K562 (cell line): Measurements from ENCODE around the gene ZBTB24. TPM values are rescaled to one million over a fixed set of nuclear protein-coding genes. Genes with fewer than 3 reads are reported as not detected.
A peak's percentile ranks its signal among the peaks of the same experiment; 100 is the strongest.

Experiments
- ATAC-seq: fragments of 200-7000 bp; cut with Tn5 transposase; 3 replicates; pipeline ENCODE4 v1.9.1; 2020; ENCODE audit warnings: moderate library complexity
- Bru-seq: library from RNA; stranded (reverse); fragments of 400-500 nt; gene quantifications from one replicate; lab custom pipeline; 2021; lab: Mats Ljungman, UMichigan
- BruChase-seq, 2 experiments: library from RNA; stranded (reverse); fragments of 400-500 nt; gene quantifications; one replicate each; lab custom pipeline; 2021; lab: Mats Ljungman, UMichigan
- BruUV-seq: library from RNA; stranded (reverse); fragments of 400-500 nt; replicated peaks from 2 replicates; lab custom pipeline; 2021; lab: Mats Ljungman, UMichigan
- CTCF ChIA-PET: fragments of 300-600 bp; formaldehyde crosslinking; extraction: SDS; loops from one replicate; lab custom pipeline; 2021; ENCODE audit warnings: low intra/inter-chr PET ratio; lab: Yijun Ruan, JAX
- POLR2A ChIA-PET: fragments of 300-600, 350-650 bp; sonication (Branson Sonifier 250); formaldehyde crosslinking; extraction: SDS; loops from one replicate; lab custom pipeline; 2021; ENCODE audit warnings: antibody characterized with exemption, inconsistent platforms; lab: Yijun Ruan, JAX
- DNase-seq, 4 experiments: peaks; one replicate each; pipeline versions ENCODE4 v3.0.0 to v3.0.0-alpha.2; 2011 to 2018; ENCODE audit warnings: low spot score in 3 of 4, mixed read lengths in 3 of 4; ENCODE audit errors: extremely low read depth in 1 of 4
- FAIRE-seq: peaks from 2 replicates; lab custom pipeline; 2011; peaks lifted over from hg19 to GRCh38; lab: Jason Lieb, UNC
- H2AFZ ChIP-seq: 2 replicates; pipeline ENCODE4 v1.6.0; 2011; ENCODE audit warnings: low read depth, low read length, control low read depth, inconsistent platforms
- H3K27ac ChIP-seq: fragments of 200-600 bp; 3 replicates; pipeline ENCODE4 v1.8.0; 2011; ENCODE audit warnings: low read depth, mild to moderate bottlenecking, control low read depth, inconsistent platforms, low read length, moderate library complexity, mixed read lengths; ENCODE audit errors: extremely low read depth
- H3K27me3 ChIP-seq, 2 experiments: fragments of 300-600 bp in 1 of 2; 2 replicates in 1 of 2; 3 replicates in 1 of 2; pipeline versions ENCODE4 v1.6.0 to v1.8.0; 2011; ENCODE audit warnings: inconsistent platforms in 2 of 2, low read length in 2 of 2, mild to moderate bottlenecking in 1 of 2, mixed read lengths in 1 of 2, moderate library complexity in 1 of 2; ENCODE audit not compliant: control insufficient read depth in 2 of 2, insufficient read depth in 2 of 2
- H3K36me3 ChIP-seq: fragments of 300-600 bp; 3 replicates; pipeline ENCODE4 v1.8.0; 2011; ENCODE audit warnings: mild to moderate bottlenecking, low read length, inconsistent platforms; ENCODE audit not compliant: control insufficient read depth, insufficient read depth
- H3K4me1 ChIP-seq, 2 experiments: fragments of 200-600 bp in 1 of 2; replicated peaks in 1 of 2; 2 replicates in 1 of 2; 3 replicates in 1 of 2; pipeline versions ENCODE4 v1.5.1 to v1.8.0; 2011; ENCODE audit warnings: inconsistent platforms in 2 of 2, low read length in 2 of 2, mild to moderate bottlenecking in 1 of 2, mixed read lengths in 1 of 2, moderate library complexity in 1 of 2; ENCODE audit not compliant: control insufficient read depth in 2 of 2, insufficient read depth in 2 of 2
- H3K4me2 ChIP-seq: 2 replicates; pipeline ENCODE4 v1.6.1; 2011; ENCODE audit warnings: low read length, control low read depth, inconsistent platforms, mixed read lengths; ENCODE audit not compliant: insufficient read depth
- H3K4me3 ChIP-seq: fragments of 200-600 bp; sonication (generic), shearing (Covaris generic); 2 replicates; pipeline ENCODE4 v1.5.1; 2016; ENCODE audit warnings: control low read depth, inconsistent platforms
- H3K79me2 ChIP-seq: fragments of 200-600 bp; 3 replicates; pipeline ENCODE4 v1.8.0; 2011; ENCODE audit warnings: low read length, inconsistent platforms; ENCODE audit not compliant: control insufficient read depth, insufficient read depth
- H3K9ac ChIP-seq, 2 experiments: 2 replicates each; pipeline versions ENCODE4 v1.6.0 to v1.6.1; 2011; ENCODE audit warnings: low read depth in 2 of 2, low read length in 2 of 2, control low read depth in 1 of 2, inconsistent platforms in 1 of 2, mild to moderate bottlenecking in 1 of 2, mixed read lengths in 1 of 2; ENCODE audit not compliant: insufficient read depth in 1 of 2
- H3K9me1 ChIP-seq: one replicate; pipeline ENCODE4 v1.6.0; 2011; ENCODE audit warnings: inconsistent platforms, mild to moderate bottlenecking, low read length, moderate library complexity; ENCODE audit not compliant: control insufficient read depth, insufficient read depth
- H3K9me3 ChIP-seq: replicated peaks from 2 replicates; pipeline ENCODE4 v1.5.1; 2011; ENCODE audit warnings: low read depth, low read length, inconsistent platforms; ENCODE audit not compliant: control insufficient read depth, insufficient read depth
- H4K20me1 ChIP-seq: replicated peaks from 2 replicates; pipeline ENCODE4 v1.6.1; 2011; ENCODE audit warnings: low read length, inconsistent platforms, mixed read lengths; ENCODE audit not compliant: control insufficient read depth, insufficient read depth
- DDX20 ChIP-seq: fragments of 450-650 bp; IDR thresholded peaks from 2 replicates; pipeline ENCODE4 v1.6.1; 2016; ENCODE audit warnings: missing genetic modification characterization, low read depth, mild to moderate bottlenecking, missing compliant biosample characterization, moderate library complexity
- GABPA ChIP-seq: fragments of 200-800 bp; sonication (Bioruptor generic); conservative IDR thresholded peaks from 2 replicates; pipeline ENCODE4 v1.6.1; 2016; ENCODE audit warnings: low read depth, missing genetic modification characterization, missing compliant biosample characterization
- NONO ChIP-seq, 2 experiments: fragments of 200-400 bp in 1 of 2; fragments of 450-650 bp in 1 of 2; formaldehyde crosslinking in 1 of 2; IDR thresholded peaks; 2 replicates each; pipeline ENCODE4 v1.6.1; 2017; ENCODE audit warnings: low read depth in 2 of 2, mild to moderate bottlenecking in 2 of 2, moderate library complexity in 2 of 2, low read length in 1 of 2
- POLR2B ChIP-seq: fragments of 450-650 bp; IDR thresholded peaks from 2 replicates; pipeline ENCODE4 v1.6.1; 2018; ENCODE audit warnings: low read depth; ENCODE audit not compliant: partially characterized antibody
- SREBF2 ChIP-seq: sonication (generic); formaldehyde crosslinking; IDR thresholded peaks from 2 replicates; pipeline ENCODE4 v1.4.0; 2020; ENCODE audit warnings: mild to moderate bottlenecking, missing genetic modification reagents
- ZNF217 ChIP-seq: sonication (generic); formaldehyde crosslinking; IDR thresholded peaks from 2 replicates; pipeline ENCODE4 v1.8.0; 2022; ENCODE audit warnings: mild to moderate bottlenecking, missing genetic modification reagents
- ZNF232 ChIP-seq: sonication (generic); formaldehyde crosslinking; IDR thresholded peaks from 2 replicates; pipeline ENCODE4 v1.8.0; 2022; ENCODE audit warnings: mild to moderate bottlenecking, missing genetic modification reagents
- ZNF311 ChIP-seq: fragments of 250-450 bp; sonication (Bioruptor Pico); IDR thresholded peaks from 2 replicates; pipeline ENCODE4 v1.4.0; 2020; ENCODE audit warnings: mild to moderate bottlenecking, moderate library complexity
- ZNF764 ChIP-seq: fragments of 250-450 bp; sonication (Bioruptor Pico); IDR thresholded peaks from 2 replicates; pipeline ENCODE4 v1.4.0; 2020; ENCODE audit warnings: low read depth, mild to moderate bottlenecking, moderate library complexity
- ZSCAN32 ChIP-seq: fragments of 450-650 bp; formaldehyde crosslinking; IDR thresholded peaks from 2 replicates; pipeline ENCODE4 v1.4.0; 2020; ENCODE audit warnings: mild to moderate bottlenecking, moderate library complexity
- WGBS: fragments of 100-300 bp; shearing (Covaris generic); methylation state at CpG from one replicate; pipeline ENCODE4 v1.1.6; 2016; ENCODE audit warnings: low coverage, mixed read lengths; ENCODE audit not compliant: insufficient coverage; ENCODE audit errors: missing lambda C conversion rate; 5-methylcytosine and 5-hydroxymethylcytosine counted together
- in situ Hi-C: fragments of 300-500 bp; cut with MboI; formaldehyde crosslinking; loops from 4 replicates; pipeline ENCODE4 v1.15.0; 2018; ENCODE audit warnings: inconsistent platforms, mixed read lengths
- intact Hi-C: fragments of 100-400 bp; cut with micrococcal nuclease; formaldehyde crosslinking; loops from 2 replicates; pipeline ENCODE4 v1.14.2; 2022
- long read RNA-seq, 3 experiments: library from polyadenylated mRNA in 2 of 3; library from RNA in 1 of 3; unstranded in 2 of 3; stranded (forward) in 1 of 3; transcript quantifications; one replicate each; pipeline ENCODE4 v2.0.0, GENCODE V29; 2019 to 2022
- polyA minus RNA-seq, 3 experiments: library from RNA; depleted of rRNA, polyadenylated mRNA; stranded (reverse); fragments of >200 nt; gene quantifications; 2 replicates each; pipeline ENCODE4 v1.2.3, GENCODE V29; 2011
- polyA plus RNA-seq, 8 experiments: library from polyadenylated mRNA; depleted of rRNA in 4 of 8; stranded (reverse) in 5 of 8; unstranded in 3 of 8; fragments of >200 nt; fragmentation: Nextera tagmentation in 2 of 8; fragmentation: Illumina TruSeq in 1 of 8; extraction: Ambion mirVana in 2 of 8; extraction: Trizol in 1 of 8; gene quantifications; 2 replicates each; pipeline versions ENCODE4 v1.2.1 to v1.2.3, GENCODE V29; 2011 to 2014; ENCODE audit warnings: inconsistent platforms in 1 of 8, missing spikeins in 1 of 8
- total RNA-seq, 7 experiments: library from RNA; depleted of rRNA in 6 of 7; stranded (reverse); fragments of >200 nt in 6 of 7; fragmentation: Illumina TruSeq in 2 of 7; extraction: Trizol in 2 of 7; gene quantifications; 2 replicates each; pipeline versions ENCODE4 v1.2.1 to v1.2.3, GENCODE V29; 2011 to 2021; ENCODE audit warnings: low replicate concordance in 1 of 7
- TF ChIP-seq, protein P1 (sequence below), 2 experiments: IDR thresholded peaks; 2 replicates each; pipeline ENCODE4 v1.6.1; 2012; ENCODE audit warnings: improper control_type of control experiment in 2 of 2, low read depth in 2 of 2, low read length in 2 of 2, borderline replicate concordance in 1 of 2
- TF ChIP-seq, protein P2 (sequence below): fragments of 450-650 bp; formaldehyde crosslinking; IDR thresholded peaks from 2 replicates; pipeline ENCODE4 v1.4.0; 2020; ENCODE audit warnings: mild to moderate bottlenecking, moderate library complexity

ZBTB24 gene
- total RNA-seq (2011; cell fraction: chromatin; rRNA removed; ENCODE audit: low replicate concordance), result 7.0 and 15.8 TPM in 2 replicates
- total RNA-seq (2011; cell fraction: nucleolus; rRNA removed), result 5.2 and 5.5 TPM in 2 replicates
- total RNA-seq (2011; cell fraction: nucleoplasm; rRNA removed), result 7.4 and 8.9 TPM in 2 replicates
- total RNA-seq (2014; rRNA removed), result 8.3 and 9.3 TPM in 2 replicates
- 13.4 and 13.7 TPM in 2 replicates for total RNA-seq (2014; rRNA removed; fragmentation: Illumina TruSeq; extraction: Trizol)
- 15.8 and 16.7 TPM in 2 replicates for total RNA-seq (2015; rRNA removed; fragmentation: Illumina TruSeq; extraction: Trizol)
- total RNA-seq (2021), result 8.5 TPM in 2 replicates
- polyA plus RNA-seq (2011; rRNA removed), result 3.8 and 4.3 TPM in 2 replicates
- 2.6 and 3.1 TPM in 2 replicates for polyA plus RNA-seq (2011; cell fraction: cytosol; rRNA removed)
- polyA plus RNA-seq (2011; cell fraction: nucleus; rRNA removed), result 3.7 and 4.5 TPM in 2 replicates
- polyA plus RNA-seq (2012), result 5.4 and 5.5 TPM in 2 replicates
- 8.2 and 10.1 TPM in 2 replicates for polyA plus RNA-seq (2014; fragmentation: Illumina TruSeq; extraction: Trizol)
- 1 to 10 TPM; 2.0 to 2.5 TPM for polyA plus RNA-seq (2014; fragmentation: Nextera tagmentation; extraction: Ambion mirVana)
- polyA plus RNA-seq (2014; rRNA removed), result 5.3 TPM in 2 replicates
- polyA minus RNA-seq (2011; rRNA and poly(A)+ RNA removed), result 7.6 and 7.9 TPM in 2 replicates
- polyA minus RNA-seq (2011; cell fraction: cytosol; rRNA and poly(A)+ RNA removed), result 4.4 and 5.5 TPM in 2 replicates
- polyA minus RNA-seq (2011; cell fraction: nucleus; rRNA and poly(A)+ RNA removed), result 4.2 and 7.4 TPM in 2 replicates
- percentile 84 among the genes with signal in this experiment for Bru-seq, nascent RNA
- BruChase-seq, experiment 1, labeled RNA remaining after a 2-hour chase, result percentile 84 among the genes with signal in this experiment
- percentile 84 among the genes with signal in this experiment for BruChase-seq, experiment 2, labeled RNA remaining after a 6-hour chase
- long read RNA-seq, experiment 1, full-length matches to known transcripts, result 14 of 64 reads
- long read RNA-seq, experiment 1, partial matches to known transcripts, result 40 of 64 reads
- long read RNA-seq, experiment 1, other reads (novel, unspliced or antisense), result 10 of 64 reads
- long read RNA-seq, experiment 2, full-length matches to known transcripts, result 1 of 19 reads
- long read RNA-seq, experiment 2, partial matches to known transcripts, result 4 of 19 reads
- long read RNA-seq, experiment 2, other reads (novel, unspliced or antisense), result 14 of 19 reads
- long read RNA-seq, experiment 3, partial matches to known transcripts, result 5 of 6 reads
- long read RNA-seq, experiment 3, other reads (novel, unspliced or antisense), result 1 of 6 reads

DNA sequence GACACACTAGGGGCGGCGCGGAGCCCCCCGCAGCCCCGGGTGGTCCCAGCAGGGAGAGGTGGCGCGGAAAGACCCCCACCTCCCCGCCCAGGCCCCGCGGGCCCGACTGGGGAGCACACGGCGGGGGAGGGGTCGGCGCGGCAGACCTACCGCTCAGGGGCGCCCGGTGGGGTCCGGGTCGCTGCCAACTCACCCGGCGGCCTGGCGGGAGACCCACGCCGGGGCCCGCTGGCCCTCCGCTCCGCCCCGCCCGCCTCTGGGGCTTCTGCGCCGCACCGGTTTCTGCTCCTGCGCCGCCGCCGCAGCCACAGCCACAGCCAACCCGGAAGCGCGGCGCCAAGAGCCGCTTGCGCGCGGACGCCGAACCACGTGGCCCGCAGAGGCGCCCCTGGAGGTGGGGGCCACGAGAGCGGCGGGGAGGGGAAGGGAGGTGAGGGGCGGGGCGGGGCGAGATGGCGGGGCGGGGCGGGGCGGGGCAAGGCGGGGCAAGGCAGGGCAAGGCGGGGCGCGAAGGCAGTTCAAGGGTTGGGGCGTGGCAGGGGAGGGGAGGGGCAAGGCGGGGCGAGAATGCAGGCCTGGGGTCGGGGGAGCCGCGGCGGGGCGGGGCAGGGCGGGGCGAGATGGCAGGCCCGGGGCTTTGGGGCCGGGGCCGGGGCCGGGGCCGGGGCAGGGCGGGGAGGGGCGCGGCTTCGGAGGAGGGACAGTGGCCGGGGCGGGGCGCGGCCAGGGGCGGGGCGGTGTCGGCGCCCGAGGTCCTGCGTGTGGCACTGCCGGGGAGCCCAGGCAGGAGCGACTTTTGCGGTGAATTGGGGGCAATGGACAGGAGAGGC lies at the start of gene ZBTB24:
Gene ZBTB24 (minus strand): TSS at position 315 of the 830 bp plus-strand sequence. CDS start 1,193 bp downstream, outside the sequence.
- Histone ChIP-seq H2AFZ (peak within 1 kb of the TSS; percentile 98), H3K36me3 (peaks cover 33% of the 10 kb centered on the region), H3K9me3 (no peaks in the 10 kb centered on the region), H3K4me2 (peak within 1 kb of the TSS; percentile 88), H3K27ac (peak within 1 kb of the TSS; percentile 81), H3K4me1 (peaks cover 22 to 29% of the 10 kb centered on the region in 2 experiments), H3K79me2 (peaks cover 47% of the 10 kb centered on the region), H3K4me3 (peak within 1 kb of the TSS; percentile 85), H3K9ac (peak within 1 kb of the TSS; percentile 71 to 95), H4K20me1 (no peaks in the 10 kb centered on the region), H3K9me1 (no peaks in the 10 kb centered on the region), H3K27me3 (no peaks in the 10 kb centered on the region)
- in situ Hi-C loops, result no loop called here
- DNase-seq (peak; percentile 94 to 97 (median 97)), FAIRE-seq (no peak), ATAC-seq (peak; percentile 93)
- intact Hi-C loops, result no loop called here
- ChIA-PET POLR2A (interaction anchor here (1.2 to 1.4 kb wide), 5 partner anchors 8 to 38 kb away, joined by 3 to 7 read pairs (median 6); partner anchors contain the start of gene MICAL1), CTCF (interaction anchor here (0.7 kb wide), 1 partner anchor 175 kb away, joined by 3 read pairs; no protein-coding TSS in a partner anchor)
- no TSS peak for BruUV-seq
- WGBS, result under 1% methylated on average over 46 of the region's 97 CpGs
- no peak for TF ChIP-seq ZSCAN32 (CRISPR knock-in tag)
- no peak for TF ChIP-seq ZNF311 (CRISPR knock-in tag)
- TF ChIP-seq, protein P1, sequence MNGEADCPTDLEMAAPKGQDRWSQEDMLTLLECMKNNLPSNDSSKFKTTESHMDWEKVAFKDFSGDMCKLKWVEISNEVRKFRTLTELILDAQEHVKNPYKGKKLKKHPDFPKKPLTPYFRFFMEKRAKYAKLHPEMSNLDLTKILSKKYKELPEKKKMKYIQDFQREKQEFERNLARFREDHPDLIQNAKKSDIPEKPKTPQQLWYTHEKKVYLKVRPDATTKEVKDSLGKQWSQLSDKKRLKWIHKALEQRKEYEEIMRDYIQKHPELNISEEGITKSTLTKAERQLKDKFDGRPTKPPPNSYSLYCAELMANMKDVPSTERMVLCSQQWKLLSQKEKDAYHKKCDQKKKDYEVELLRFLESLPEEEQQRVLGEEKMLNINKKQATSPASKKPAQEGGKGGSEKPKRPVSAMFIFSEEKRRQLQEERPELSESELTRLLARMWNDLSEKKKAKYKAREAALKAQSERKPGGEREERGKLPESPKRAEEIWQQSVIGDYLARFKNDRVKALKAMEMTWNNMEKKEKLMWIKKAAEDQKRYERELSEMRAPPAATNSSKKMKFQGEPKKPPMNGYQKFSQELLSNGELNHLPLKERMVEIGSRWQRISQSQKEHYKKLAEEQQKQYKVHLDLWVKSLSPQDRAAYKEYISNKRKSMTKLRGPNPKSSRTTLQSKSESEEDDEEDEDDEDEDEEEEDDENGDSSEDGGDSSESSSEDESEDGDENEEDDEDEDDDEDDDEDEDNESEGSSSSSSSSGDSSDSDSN (IDR thresholded peaks at IDR 0.05; ENCODE audit: borderline replicate concordance in 1 of 2, low read depth in 2 of 2, low read length in 2 of 2), result no peak
- no peak for TF ChIP-seq DDX20
- no peak for TF ChIP-seq ZNF232
- TF ChIP-seq, protein P2, sequence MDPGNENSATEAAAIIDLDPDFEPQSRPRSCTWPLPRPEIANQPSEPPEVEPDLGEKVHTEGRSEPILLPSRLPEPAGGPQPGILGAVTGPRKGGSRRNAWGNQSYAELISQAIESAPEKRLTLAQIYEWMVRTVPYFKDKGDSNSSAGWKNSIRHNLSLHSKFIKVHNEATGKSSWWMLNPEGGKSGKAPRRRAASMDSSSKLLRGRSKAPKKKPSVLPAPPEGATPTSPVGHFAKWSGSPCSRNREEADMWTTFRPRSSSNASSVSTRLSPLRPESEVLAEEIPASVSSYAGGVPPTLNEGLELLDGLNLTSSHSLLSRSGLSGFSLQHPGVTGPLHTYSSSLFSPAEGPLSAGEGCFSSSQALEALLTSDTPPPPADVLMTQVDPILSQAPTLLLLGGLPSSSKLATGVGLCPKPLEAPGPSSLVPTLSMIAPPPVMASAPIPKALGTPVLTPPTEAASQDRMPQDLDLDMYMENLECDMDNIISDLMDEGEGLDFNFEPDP (CRISPR knock-in tag), result no peak
- no peak for TF ChIP-seq POLR2B
- peak; percentile 51 to 84; a peak in 2 of 4 replicates for TF ChIP-seq NONO (IDR thresholded peaks at IDR 0.05; ENCODE audit: low read depth in 2 of 2, low read length in 1 of 2)
- TF ChIP-seq SREBF2, result no peak
- TF ChIP-seq GABPA (tag), result peak; percentile 45
- no peak for TF ChIP-seq ZNF217 (CRISPR knock-in tag)
- no peak for TF ChIP-seq ZNF764 (CRISPR knock-in tag)
